Stimulated activated CD8-positive, alpha-beta memory T cell treated with anti-CD3 and anti-CD28 coated beads, Interleukin-4, amount 100 ng/mL, for 1 hour (primary cell): Measurements from ENCODE around the gene SLC10A1.
A peak's percentile ranks its signal among the peaks of the same experiment; 100 is the strongest.
"Not testable (repeated sequence)": the region's sequence is repeated elsewhere in the genome, so short reads cannot be mapped to it uniquely, and the experiment has no call there.

Source experiments
- DNase-seq, 2 donors: peaks; one replicate each; pipeline ENCODE4 v3.0.0-alpha.2; 2020; ENCODE audit warnings: low read depth in 2 of 2, low spot score in 1 of 2

SLC10A1 gene

GRCh38 chr14:69770559-69770958, 26.5 kb downstream of the SLC10A1 start:
- DNase-seq: no peak

DNA sequence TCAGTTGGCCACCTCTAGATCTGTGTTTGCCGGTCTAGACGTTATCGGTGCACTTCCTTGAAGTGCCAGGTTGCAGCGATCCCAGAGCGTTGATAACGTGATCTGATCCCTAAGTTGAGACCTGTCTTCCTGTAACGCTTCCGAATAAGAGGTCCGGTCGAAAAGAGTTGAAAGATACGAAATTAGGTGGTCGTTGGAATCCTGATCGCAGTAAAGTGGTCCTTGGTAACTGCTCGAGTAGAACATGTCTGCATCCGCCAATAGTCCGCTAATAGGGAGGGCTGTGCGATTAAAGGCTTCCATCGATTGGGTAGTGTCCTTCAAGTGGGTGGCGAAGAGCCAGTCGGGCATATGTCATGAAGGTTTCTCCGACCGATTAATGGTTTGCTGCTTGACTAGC, 27.4 kb downstream of the SLC10A1 start:
- no peak for DNase-seq

GRCh38 chr14:69768873-69769272, 28.2 kb downstream of the SLC10A1 start:
- DNase-seq: no peak

DNA sequence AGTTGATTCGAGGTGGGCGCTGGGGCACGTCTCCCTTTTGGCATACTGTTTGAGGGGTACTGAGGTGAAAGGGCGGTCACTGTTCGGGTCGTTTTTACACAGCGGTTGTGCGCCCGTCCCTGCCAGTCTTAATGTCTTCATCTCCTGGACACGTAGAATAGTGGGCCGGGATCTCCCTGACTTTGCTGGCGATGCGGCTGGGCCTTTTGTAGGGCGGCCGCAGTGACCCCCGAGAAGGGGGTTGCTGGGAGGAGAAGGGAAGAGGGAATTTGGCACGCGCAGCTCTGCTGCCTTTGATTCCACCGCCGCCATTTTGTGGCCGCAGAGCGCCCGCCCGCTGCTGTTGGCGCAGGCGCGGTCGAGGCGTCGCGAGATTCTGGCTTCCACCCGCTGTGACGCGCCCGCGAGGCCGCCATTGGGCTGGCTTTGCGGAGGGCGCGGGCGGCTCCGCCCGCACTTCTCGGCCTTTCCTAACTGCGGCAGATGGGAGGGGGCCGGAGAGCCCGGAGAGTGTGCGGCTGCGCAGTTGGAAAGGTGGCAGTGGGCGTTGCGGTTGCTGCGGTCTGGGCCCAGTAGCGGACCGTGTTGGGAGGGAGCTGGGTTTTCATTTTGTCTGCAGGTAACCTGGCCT, 29.6 kb downstream of the SLC10A1 start:
- DNase-seq: peak; percentile 56 to 76

DNA sequence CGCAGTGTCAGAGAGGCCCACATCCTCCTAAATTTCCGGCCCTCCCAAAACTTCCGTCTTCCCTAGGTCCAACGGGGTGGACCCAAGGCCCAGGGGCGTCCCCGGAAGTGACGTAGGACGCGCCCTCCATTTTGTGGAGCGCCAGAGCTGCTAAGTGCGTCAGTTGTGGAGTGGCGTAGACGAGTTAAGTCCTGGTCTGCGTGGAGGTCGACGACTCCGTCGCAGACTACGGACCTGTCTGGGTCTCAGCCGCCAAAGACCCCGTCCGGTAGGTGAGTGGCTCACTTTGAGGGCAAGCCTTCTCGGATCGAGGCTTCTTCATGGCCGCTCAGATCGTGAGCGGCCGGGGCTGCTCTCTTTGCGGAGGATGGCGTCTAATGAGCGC, 30.1 kb downstream of the SLC10A1 start, which contains the start of gene SRSF5:
SRSF5 (plus strand) TSS at position 159 of the 385 bp plus-strand sequence. CDS start 1,015 bp downstream, outside the sequence.
- peak; percentile 89 to 90 for DNase-seq

DNA sequence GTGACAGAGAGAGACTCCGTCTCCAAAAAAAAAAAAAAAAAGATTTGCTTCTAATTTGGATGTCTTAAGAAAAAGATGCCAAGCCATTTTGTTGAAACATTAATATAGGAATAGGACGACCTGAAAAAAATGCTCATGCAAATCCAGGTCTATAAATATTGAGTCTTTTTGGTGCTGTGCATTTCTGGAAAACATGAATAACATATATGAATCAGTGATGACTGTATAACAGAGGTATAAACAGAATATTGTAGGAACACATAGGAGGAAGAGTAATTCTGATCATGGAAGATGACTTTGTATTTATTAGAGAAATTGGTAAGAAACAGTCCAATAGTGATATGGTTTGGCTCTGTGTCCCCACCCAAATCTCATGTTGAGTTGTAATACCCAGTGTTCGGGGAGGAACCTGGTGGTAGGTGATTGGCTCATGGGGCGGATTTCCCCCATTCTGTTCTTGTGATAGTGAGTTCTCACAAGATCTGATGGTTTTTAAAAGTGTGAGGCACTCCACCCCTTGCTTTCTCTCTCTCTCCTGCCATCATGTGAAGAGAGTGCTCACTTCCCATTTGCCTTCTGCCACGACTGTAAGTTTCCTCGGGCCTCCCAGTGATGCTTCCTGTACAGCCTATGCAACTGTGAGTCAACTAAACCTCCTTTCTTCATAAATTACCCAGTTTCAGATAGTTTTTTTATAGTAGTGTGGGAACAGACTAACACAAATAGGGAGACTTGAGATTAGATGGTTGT, 33.1 kb downstream of the SLC10A1 start:
- DNase-seq: no peak

DNA sequence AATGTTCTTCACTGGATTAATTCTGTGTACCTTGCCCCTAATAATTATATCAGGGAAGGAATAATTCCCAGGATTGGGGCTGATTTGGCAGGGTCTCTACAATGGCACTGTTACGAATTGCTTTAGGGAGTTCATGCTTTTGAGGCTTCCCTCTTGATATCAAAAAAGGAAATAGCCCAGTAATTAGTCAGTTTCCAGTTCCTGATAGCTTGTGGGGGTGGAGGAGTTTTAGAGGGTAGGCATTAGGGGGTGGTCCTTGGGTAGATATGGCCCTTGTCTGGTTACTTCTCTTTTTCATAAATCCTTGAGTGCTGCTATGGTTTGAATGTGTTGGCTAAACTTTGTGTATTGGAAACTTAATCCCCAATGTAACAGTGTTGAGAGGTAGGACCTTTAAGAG, 36.2 kb downstream of the SLC10A1 start:
- no peak for DNase-seq

DNA sequence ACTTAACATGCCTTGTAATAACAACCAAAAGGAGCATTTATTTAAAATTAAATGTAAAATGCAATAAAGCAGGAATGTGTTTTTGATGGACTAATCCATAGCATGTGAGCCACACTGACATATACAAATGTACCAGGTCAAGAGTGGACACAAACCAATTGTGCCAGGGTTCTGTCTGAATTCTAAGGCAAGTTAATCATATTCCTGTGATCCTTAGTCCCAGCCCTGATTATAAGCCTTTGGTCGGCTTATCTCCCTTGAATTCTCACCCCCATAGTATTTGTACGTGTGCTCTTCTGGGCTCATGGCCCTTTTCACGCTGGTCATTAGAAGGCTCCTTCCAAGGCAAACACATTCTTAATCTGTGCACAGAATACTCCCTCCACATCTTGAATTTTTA, 40.7 kb downstream of the SLC10A1 start:
- DNase-seq: no peak

DNA sequence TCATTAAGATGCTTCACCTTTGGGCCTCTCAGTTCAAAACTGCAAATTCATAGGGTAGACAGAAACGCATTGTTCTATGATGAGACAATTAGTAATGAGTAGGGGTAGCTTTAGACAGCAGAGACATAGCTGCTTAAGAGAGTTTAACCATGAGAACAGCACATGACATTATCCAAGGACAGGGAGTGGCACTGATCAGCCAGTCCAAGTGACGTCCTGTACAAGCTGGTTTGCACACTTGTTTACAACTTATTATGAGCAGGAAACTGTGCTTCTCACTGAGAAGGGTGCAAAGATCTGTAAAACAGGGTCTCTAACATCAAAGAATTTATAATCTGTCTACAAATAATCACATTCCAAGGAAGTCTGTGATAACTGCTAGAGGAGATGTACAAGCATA, 41.3 kb downstream of the SLC10A1 start:
- DNase-seq: no peak

- no peak for DNase-seq
These were observed 41.7 kb downstream of the SLC10A1 start for GRCh38 chr14:69755296-69755695.

GRCh38 chr14:69754487-69754886, 42.6 kb downstream of the SLC10A1 start:
- DNase-seq: no peak

DNA sequence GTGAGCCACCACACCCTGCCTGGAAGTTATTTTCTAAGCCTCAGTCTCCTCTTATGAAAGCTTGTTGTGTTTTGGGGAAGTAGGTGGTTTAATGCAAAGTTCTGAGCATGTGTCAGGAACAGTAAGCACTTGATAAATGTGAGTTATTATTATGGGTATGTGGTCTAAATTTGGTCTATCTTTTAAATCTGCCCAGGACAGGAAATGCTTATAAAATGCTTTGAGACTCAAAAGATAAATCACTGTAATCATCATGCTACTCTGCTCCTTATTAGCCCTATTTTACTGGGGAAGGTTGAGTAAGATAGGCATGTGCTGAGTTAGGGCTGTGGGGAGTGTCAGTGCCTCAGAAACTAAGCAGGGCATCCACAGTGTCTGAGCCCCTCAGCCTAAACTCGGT, 43.2 kb downstream of the SLC10A1 start:
- no peak for DNase-seq

DNA sequence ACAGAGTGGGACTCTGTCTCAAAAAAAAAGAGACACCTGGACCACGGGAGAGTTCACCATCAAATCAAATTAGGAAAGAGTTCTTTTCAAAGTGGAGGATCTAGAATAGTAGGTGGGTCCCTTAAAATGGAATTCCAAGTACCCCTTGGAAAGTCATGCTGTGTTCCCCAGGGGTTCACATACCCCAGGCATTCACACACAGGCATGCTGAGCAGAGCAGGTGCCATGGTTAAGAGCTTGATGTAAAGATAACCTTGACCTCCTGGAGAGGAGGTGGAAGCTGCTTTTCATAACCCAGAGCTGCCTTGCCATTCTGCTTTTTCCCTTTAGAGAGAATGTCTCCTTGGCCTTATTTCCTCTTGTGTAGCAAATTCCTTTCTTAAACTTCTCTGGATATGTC, 44.3 kb downstream of the SLC10A1 start:
- no peak for DNase-seq

- DNase-seq: no peak
These were observed 46.5 kb downstream of the SLC10A1 start for GRCh38 chr14:69750495-69750894.

DNA sequence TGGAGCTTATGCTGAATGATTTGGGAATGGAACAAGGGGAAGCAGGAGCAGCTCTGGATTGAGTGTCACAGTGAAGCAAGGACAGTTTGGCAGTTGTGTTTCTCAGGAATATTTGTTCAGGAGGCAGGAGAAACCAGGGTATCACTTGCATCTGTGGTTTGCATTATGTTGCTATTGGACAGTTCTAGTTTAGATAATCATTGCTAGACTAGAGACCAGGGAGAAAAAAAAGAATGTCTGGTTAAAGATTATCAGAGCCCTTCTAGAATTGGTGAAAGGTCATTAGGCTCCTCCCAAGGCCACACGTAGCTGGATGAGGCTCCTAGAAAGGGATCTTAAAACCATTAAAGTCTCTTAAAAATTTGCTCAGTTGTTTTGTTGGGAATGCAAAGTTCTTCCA, 47.1 kb downstream of the SLC10A1 start:
- no peak for DNase-seq

- no peak for DNase-seq
These were observed 56.0 kb downstream of the SLC10A1 start for GRCh38 chr14:69741055-69741454.

GRCh38 chr14:69736405-69736804, 60.6 kb downstream of the SLC10A1 start:
- DNase-seq: not testable (repeated sequence)

- not testable (repeated sequence) for DNase-seq
These were observed 65.0 kb downstream of the SLC10A1 start for GRCh38 chr14:69731919-69732598.

GRCh38 chr14:69727860-69728259, 69.2 kb downstream of the SLC10A1 start:
- no peak for DNase-seq

DNA sequence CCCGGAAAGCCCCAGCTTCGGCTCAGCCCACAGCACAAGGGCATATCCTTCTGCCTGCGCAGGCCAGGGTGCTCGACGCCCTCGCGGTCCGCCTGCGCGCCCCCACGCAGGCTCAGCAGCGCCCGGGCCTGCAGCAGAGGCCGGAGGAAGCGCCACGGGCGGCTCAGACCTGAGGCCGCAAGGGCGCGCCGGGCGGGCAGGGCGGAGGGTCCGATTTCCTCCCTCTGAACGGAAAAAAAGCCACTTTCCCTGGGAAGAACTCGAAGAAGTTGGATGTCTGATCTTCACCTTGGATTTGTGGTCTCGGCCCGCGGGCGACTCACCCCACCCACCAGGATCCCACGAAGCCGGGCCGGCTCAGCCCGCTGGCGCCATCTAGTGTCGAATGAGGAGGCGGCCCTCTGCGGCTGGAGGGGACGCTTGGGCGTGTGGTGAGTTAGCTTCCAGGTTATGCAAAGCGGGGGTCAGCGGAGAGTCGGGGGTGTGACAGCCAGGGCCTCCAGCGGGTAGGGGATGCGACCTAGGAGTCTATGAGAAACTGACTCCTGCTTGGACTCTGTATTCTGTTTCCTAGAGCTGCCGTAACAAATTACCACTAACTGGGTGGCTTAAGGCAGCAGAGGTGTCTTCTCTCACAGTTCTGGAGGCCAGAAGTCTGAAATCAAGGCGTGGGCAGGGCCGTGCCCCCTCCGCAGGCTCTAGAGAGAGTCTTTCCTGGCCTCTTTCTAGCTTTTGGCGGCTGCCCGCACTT, 70.1 kb downstream of the SLC10A1 start:
- peak; percentile 71 to 75 for DNase-seq
